Measurements from ENCODE around the gene HMGN3. TPM values are rescaled to one million over a fixed set of nuclear protein-coding genes. Genes with fewer than 3 reads are reported as not detected.

Gene HMGN3
- polyA plus RNA-seq, 1 donor (not counting 4 experiments of a cell fraction or from before 2014, with no cell fraction given): 78.6 TPM

DNA sequence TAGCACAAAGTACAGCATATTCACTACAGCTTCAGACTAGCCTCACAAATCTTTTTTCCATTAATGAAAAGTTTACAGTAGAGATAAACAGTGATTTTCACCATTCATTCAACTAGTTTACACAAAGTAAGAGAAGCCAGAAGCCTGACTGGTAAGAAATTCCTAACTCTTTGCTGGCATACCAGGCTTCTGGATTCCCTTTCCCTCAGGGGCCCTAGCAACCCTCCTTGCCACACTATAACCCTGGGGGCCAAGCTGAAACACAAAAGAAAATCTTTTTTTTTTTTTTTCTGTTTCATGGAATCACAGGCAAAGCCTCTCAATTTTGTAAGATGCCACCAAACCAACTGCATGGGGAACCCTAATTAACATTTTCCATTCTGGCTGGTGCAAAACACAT, 28.9 kb upstream of the HMGN3 start:
- no peak overlapping the region for H2AFZ ChIP-seq (ENCODE audit: control insufficient read depth, low read length)
- no peaks in the 10 kb centered on the region for H4K20me1 ChIP-seq (ENCODE audit: control insufficient read depth, extremely low read depth, insufficient read depth, low read length)
- H3K36me3 ChIP-seq (ENCODE audit: control insufficient read depth in 2 of 2, extremely low read depth in 1 of 2, insufficient read depth in 2 of 2, low read length in 2 of 2): no peaks in the 10 kb centered on the region
- H3K9me3 ChIP-seq (ENCODE audit: control insufficient read depth, low read depth, low read length): no peaks in the 10 kb centered on the region
- H3K9ac ChIP-seq (ENCODE audit: control insufficient read depth, extremely low read depth, insufficient read depth, low read length): no peak overlapping the region
- H3K9me1 ChIP-seq (ENCODE audit: control insufficient read depth, extremely low read depth, insufficient read depth, low read length): no peaks in the 10 kb centered on the region
- dilution Hi-C loops (cut with MboI; ENCODE audit: extremely low pct_ligation_motif_present, low sequenced_read_pairs): no loop called here
- no peak overlapping the region for H3K4me2 ChIP-seq (ENCODE audit: control insufficient read depth, extremely low read depth, insufficient read depth, low read depth, low read length)
- no peaks in the 10 kb centered on the region for H3K4me1 ChIP-seq (ENCODE audit: control insufficient read depth, extremely low read depth, insufficient read depth, low read length)
- H3K27me3 ChIP-seq (ENCODE audit: control insufficient read depth, extremely low read depth, insufficient read depth, low read length): no peaks in the 10 kb centered on the region
- no peak for TF ChIP-seq EZH2 (IDR thresholded peaks at IDR 0.05; ENCODE audit: low read length)
- TF ChIP-seq, protein P1, sequence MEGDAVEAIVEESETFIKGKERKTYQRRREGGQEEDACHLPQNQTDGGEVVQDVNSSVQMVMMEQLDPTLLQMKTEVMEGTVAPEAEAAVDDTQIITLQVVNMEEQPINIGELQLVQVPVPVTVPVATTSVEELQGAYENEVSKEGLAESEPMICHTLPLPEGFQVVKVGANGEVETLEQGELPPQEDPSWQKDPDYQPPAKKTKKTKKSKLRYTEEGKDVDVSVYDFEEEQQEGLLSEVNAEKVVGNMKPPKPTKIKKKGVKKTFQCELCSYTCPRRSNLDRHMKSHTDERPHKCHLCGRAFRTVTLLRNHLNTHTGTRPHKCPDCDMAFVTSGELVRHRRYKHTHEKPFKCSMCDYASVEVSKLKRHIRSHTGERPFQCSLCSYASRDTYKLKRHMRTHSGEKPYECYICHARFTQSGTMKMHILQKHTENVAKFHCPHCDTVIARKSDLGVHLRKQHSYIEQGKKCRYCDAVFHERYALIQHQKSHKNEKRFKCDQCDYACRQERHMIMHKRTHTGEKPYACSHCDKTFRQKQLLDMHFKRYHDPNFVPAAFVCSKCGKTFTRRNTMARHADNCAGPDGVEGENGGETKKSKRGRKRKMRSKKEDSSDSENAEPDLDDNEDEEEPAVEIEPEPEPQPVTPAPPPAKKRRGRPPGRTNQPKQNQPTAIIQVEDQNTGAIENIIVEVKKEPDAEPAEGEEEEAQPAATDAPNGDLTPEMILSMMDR (optimal IDR thresholded peaks at IDR 0.05 in 1 of 3, IDR thresholded peaks at IDR 0.05 in 1 of 3, conservative IDR thresholded peaks at IDR 0.05 in 1 of 3; ENCODE audit: extremely low read depth in 1 of 3, insufficient read depth in 2 of 3, low read length in 3 of 3): no peak
- H3K27ac ChIP-seq (ENCODE audit: control insufficient read depth, insufficient read depth, low read length): no peak overlapping the region
- H3K4me3 ChIP-seq (ENCODE audit: control insufficient read depth in 2 of 3, extremely low read depth in 1 of 3, insufficient read depth in 2 of 3, low read depth in 1 of 3, low read length in 3 of 3): no peak overlapping the region
- no peaks in the 10 kb centered on the region for H3K79me2 ChIP-seq (ENCODE audit: control insufficient read depth, insufficient read depth, low read length)
- FAIRE-seq (no peak), DNase-seq (ENCODE audit: low read depth, low spot score) (no peak)

DNA sequence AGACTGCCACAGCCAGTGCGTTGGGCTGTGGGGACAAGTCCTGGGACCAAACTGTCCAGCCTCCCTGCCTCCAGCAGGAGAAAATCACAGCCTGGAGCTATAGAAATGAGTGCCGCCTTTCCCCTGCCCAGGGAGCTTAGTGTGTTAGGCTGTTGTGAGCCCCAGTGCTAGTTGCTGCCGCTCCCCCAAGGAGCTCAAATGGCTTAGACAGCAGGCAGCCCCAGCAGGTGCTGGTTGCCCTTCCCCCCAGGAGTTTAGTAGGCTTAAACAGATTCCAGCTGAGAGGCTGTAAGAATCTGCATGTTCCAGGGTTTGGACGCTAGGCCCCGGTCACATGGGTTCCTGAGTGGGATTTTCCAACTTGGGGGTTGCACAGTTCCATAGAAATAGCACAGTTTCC, 27.2 kb upstream of the HMGN3 start:
- Histone ChIP-seq H3K9me1 (ENCODE audit: control insufficient read depth, extremely low read depth, insufficient read depth, low read length) (no peaks in the 10 kb centered on the region), H3K27me3 (ENCODE audit: control insufficient read depth, extremely low read depth, insufficient read depth, low read length) (no peaks in the 10 kb centered on the region), H3K9me3 (ENCODE audit: control insufficient read depth, low read depth, low read length) (no peaks in the 10 kb centered on the region), H3K4me1 (ENCODE audit: control insufficient read depth, extremely low read depth, insufficient read depth, low read length) (peaks cover 2% of the 10 kb centered on the region), H2AFZ (ENCODE audit: control insufficient read depth, low read length) (no peak overlapping the region), H3K4me2 (ENCODE audit: control insufficient read depth, extremely low read depth, insufficient read depth, low read depth, low read length) (no peak overlapping the region), H4K20me1 (ENCODE audit: control insufficient read depth, extremely low read depth, insufficient read depth, low read length) (no peaks in the 10 kb centered on the region), H3K36me3 (ENCODE audit: control insufficient read depth in 2 of 2, extremely low read depth in 1 of 2, insufficient read depth in 2 of 2, low read length in 2 of 2) (no peaks in the 10 kb centered on the region), H3K79me2 (ENCODE audit: control insufficient read depth, insufficient read depth, low read length) (no peaks in the 10 kb centered on the region), H3K9ac (ENCODE audit: control insufficient read depth, extremely low read depth, insufficient read depth, low read length) (no peak overlapping the region), H3K27ac (ENCODE audit: control insufficient read depth, insufficient read depth, low read length) (no peak overlapping the region), H3K4me3 (ENCODE audit: control insufficient read depth in 2 of 3, extremely low read depth in 1 of 3, insufficient read depth in 2 of 3, low read depth in 1 of 3, low read length in 3 of 3) (no peak overlapping the region)
- dilution Hi-C loops (cut with MboI; ENCODE audit: extremely low pct_ligation_motif_present, low sequenced_read_pairs): no loop called here
- FAIRE-seq (no peak), DNase-seq (ENCODE audit: low read depth, low spot score) (no peak)
- TF ChIP-seq EZH2 (IDR thresholded peaks at IDR 0.05; ENCODE audit: low read length): no peak
- TF ChIP-seq, protein P1 (optimal IDR thresholded peaks at IDR 0.05 in 1 of 3, IDR thresholded peaks at IDR 0.05 in 1 of 3, conservative IDR thresholded peaks at IDR 0.05 in 1 of 3; ENCODE audit: extremely low read depth in 1 of 3, insufficient read depth in 2 of 3, low read length in 3 of 3): no peak

Measured in keratinocyte (primary cell).